Measurements from ENCODE around the gene HCAR2. TPM values are rescaled to one million over a fixed set of nuclear protein-coding genes. Genes with fewer than 3 reads are reported as not detected.
"Not testable (repeated sequence)": the region's sequence is repeated elsewhere in the genome, so short reads cannot be mapped to it uniquely, and the experiment has no call there.

The HCAR2 gene
- total and polyA plus RNA-seq, 2 experiments from 2014 or later: not detected

GRCh38 chr12:122661938-122662337 is 41.2 kb downstream of the HCAR2 start:
- no peak for TF ChIP-seq CTCF (IDR thresholded peaks at IDR 0.05; ENCODE audit: low read depth, low read length)
- H3K36me3 ChIP-seq: no peaks in the 10 kb centered on the region
- H3K27ac ChIP-seq: no peak overlapping the region
- H3K4me1 ChIP-seq (ENCODE audit: low read depth): no peaks in the 10 kb centered on the region
- H3K9me3 ChIP-seq (ENCODE audit: low read depth): no peaks in the 10 kb centered on the region
- DNase-seq (ENCODE audit: low read depth in 1 of 2, low spot score in 1 of 2): no peak
- no peak overlapping the region for H3K4me3 ChIP-seq
- no peaks in the 10 kb centered on the region for H3K27me3 ChIP-seq

GRCh38 chr12:122661246-122661645 is 41.9 kb downstream of the HCAR2 start:
- no peaks in the 10 kb centered on the region for H3K4me1 ChIP-seq (ENCODE audit: low read depth)
- no peak for TF ChIP-seq CTCF (IDR thresholded peaks at IDR 0.05; ENCODE audit: low read depth, low read length)

GRCh38 chr12:122659579-122659978 is 43.6 kb downstream of the HCAR2 start:
- H3K4me3 ChIP-seq: no peak overlapping the region
- peak in 1 of 2 donors; percentile 31 for DNase-seq (ENCODE audit: low read depth in 1 of 2, low spot score in 1 of 2)
- H3K27me3 ChIP-seq: no peaks in the 10 kb centered on the region
- H3K36me3 ChIP-seq: no peaks in the 10 kb centered on the region
- H3K4me1 ChIP-seq (ENCODE audit: low read depth): no peaks in the 10 kb centered on the region
- H3K27ac ChIP-seq: no peak overlapping the region
- TF ChIP-seq CTCF (IDR thresholded peaks at IDR 0.05; ENCODE audit: low read depth, low read length): no peak
- H3K9me3 ChIP-seq (ENCODE audit: low read depth): no peaks in the 10 kb centered on the region

More at GRCh38 chr12:122661246-122661645, 41.9 kb downstream of the HCAR2 start:
- H3K27ac ChIP-seq: no peak overlapping the region
- no peak overlapping the region for H3K4me3 ChIP-seq
- DNase-seq (ENCODE audit: low read depth in 1 of 2, low spot score in 1 of 2): no peak
- H3K9me3 ChIP-seq (ENCODE audit: low read depth): no peaks in the 10 kb centered on the region
- H3K36me3 ChIP-seq: no peaks in the 10 kb centered on the region
- H3K27me3 ChIP-seq: no peaks in the 10 kb centered on the region

- no peaks in the 10 kb centered on the region for H3K27me3 ChIP-seq
- no peaks in the 10 kb centered on the region for H3K9me3 ChIP-seq (ENCODE audit: low read depth)
- DNase-seq (ENCODE audit: low read depth in 1 of 2, low spot score in 1 of 2): no peak
- H3K4me1 ChIP-seq (ENCODE audit: low read depth): no peaks in the 10 kb centered on the region
- no peak overlapping the region for H3K27ac ChIP-seq
- no peak for TF ChIP-seq CTCF (IDR thresholded peaks at IDR 0.05; ENCODE audit: low read depth, low read length)
- no peaks in the 10 kb centered on the region for H3K36me3 ChIP-seq
- H3K4me3 ChIP-seq: no peak overlapping the region
Measured at GRCh38 chr12:122656298-122656697, 46.9 kb downstream of the HCAR2 start.

- DNase-seq (ENCODE audit: low read depth in 1 of 2, low spot score in 1 of 2); H3K27ac ChIP-seq; H3K27me3 ChIP-seq; H3K4me3 ChIP-seq; H3K4me1 ChIP-seq (ENCODE audit: low read depth); H3K36me3 ChIP-seq; H3K9me3 ChIP-seq (ENCODE audit: low read depth): not testable (repeated sequence)
Measured at GRCh38 chr12:122653291-122653690, 49.9 kb downstream of the HCAR2 start.

- no peak for TF ChIP-seq CTCF (IDR thresholded peaks at IDR 0.05; ENCODE audit: low read depth, low read length)
- Histone ChIP-seq H3K27me3 (no peaks in the 10 kb centered on the region), H3K27ac (no peak overlapping the region), H3K4me3 (no peak overlapping the region), H3K9me3 (ENCODE audit: low read depth) (no peaks in the 10 kb centered on the region), H3K36me3 (no peaks in the 10 kb centered on the region), H3K4me1 (ENCODE audit: low read depth) (no peaks in the 10 kb centered on the region)
- no peak for DNase-seq (ENCODE audit: low read depth in 1 of 2, low spot score in 1 of 2)
Measured at GRCh38 chr12:122651520-122652224, 51.5 kb downstream of the HCAR2 start.

Other genes with a start within 250 kb of the HCAR2 start
- 16.8 and 21.8 TPM in 2 replicates for gene ZCCHC8, start 202.4 kb downstream of the HCAR2 start, total RNA-seq
- gene ZCCHC8, start 202.4 kb downstream of the HCAR2 start, polyA plus RNA-seq: 17.9 and 19.2 TPM in 2 replicates
- gene RSRC2, start 176.4 kb downstream of the HCAR2 start, total RNA-seq: 48.3 and 102 TPM in 2 replicates
- gene RSRC2, start 176.4 kb downstream of the HCAR2 start, polyA plus RNA-seq: 72.2 and 129 TPM in 2 replicates
- gene KNTC1, start 176.1 kb downstream of the HCAR2 start, total RNA-seq: 15.0 and 24.3 TPM in 2 replicates
- 17.4 and 18.1 TPM in 2 replicates for gene KNTC1, start 176.1 kb downstream of the HCAR2 start, polyA plus RNA-seq
- gene HCAR3, start 13.5 kb upstream of the HCAR2 start, total RNA-seq: not detected in 2 replicates
- not detected in 2 replicates for gene HCAR3, start 13.5 kb upstream of the HCAR2 start, polyA plus RNA-seq
- gene HCAR1, start 27.5 kb upstream of the HCAR2 start, total RNA-seq: not detected in 2 replicates
- not detected in 2 replicates for gene HCAR1, start 27.5 kb upstream of the HCAR2 start, polyA plus RNA-seq
- gene DENR, start 49.5 kb upstream of the HCAR2 start, total RNA-seq: 23.6 and 31.7 TPM in 2 replicates
- 87.6 and 88.2 TPM in 2 replicates for gene DENR, start 49.5 kb upstream of the HCAR2 start, polyA plus RNA-seq
- 0.63 and 1.3 TPM in 2 replicates for gene CCDC62, start 71.2 kb upstream of the HCAR2 start, total RNA-seq
- 0.37 and 0.46 TPM in 2 replicates for gene CCDC62, start 71.2 kb upstream of the HCAR2 start, polyA plus RNA-seq
- 36.1 and 38.4 TPM in 2 replicates for gene HIP1R, start 132.1 kb upstream of the HCAR2 start, total RNA-seq
- 16.3 and 18.3 TPM in 2 replicates for gene HIP1R, start 132.1 kb upstream of the HCAR2 start, polyA plus RNA-seq
- 47.3 and 52.1 TPM in 2 replicates for gene VPS37B, start 192.8 kb upstream of the HCAR2 start, total RNA-seq
- gene VPS37B, start 192.8 kb upstream of the HCAR2 start, polyA plus RNA-seq: 31.7 and 47.4 TPM in 2 replicates